ENCODE results near the gene COX19.

DNA sequence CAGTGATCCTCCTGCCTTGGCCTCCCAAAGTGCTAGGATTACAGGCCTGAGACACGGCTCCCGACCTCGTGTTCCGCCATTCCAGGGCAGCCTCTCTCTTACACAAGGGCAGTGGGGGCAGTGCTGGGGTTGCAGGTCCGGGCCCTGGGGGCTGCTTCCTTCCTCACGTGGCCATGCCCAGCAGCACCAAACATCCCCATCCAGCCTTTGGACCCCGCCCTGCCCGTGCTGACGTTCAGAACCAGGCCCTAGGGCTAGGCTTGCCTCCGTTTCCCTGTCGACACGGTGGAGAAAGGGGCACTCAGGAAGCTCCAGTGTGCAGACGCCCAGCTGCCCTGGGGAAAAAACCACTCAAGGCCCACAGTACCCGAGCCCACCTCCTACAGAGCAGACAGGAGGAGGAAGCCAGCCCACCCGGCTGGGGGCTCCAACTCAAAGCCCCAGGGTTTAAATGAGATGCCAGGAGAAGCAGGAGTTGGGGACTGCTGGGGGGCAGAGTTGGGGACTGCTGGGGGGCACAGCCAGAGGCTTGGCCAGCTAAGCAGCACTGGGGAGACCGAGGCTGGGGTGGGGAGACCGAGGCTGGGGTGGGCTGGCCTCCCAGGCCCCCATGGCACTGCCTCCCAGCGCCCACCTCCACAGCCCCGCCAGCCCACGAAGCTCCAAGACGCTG lies 56.8 kb downstream of the COX19 start:
- TF ChIP-seq, protein P1, sequence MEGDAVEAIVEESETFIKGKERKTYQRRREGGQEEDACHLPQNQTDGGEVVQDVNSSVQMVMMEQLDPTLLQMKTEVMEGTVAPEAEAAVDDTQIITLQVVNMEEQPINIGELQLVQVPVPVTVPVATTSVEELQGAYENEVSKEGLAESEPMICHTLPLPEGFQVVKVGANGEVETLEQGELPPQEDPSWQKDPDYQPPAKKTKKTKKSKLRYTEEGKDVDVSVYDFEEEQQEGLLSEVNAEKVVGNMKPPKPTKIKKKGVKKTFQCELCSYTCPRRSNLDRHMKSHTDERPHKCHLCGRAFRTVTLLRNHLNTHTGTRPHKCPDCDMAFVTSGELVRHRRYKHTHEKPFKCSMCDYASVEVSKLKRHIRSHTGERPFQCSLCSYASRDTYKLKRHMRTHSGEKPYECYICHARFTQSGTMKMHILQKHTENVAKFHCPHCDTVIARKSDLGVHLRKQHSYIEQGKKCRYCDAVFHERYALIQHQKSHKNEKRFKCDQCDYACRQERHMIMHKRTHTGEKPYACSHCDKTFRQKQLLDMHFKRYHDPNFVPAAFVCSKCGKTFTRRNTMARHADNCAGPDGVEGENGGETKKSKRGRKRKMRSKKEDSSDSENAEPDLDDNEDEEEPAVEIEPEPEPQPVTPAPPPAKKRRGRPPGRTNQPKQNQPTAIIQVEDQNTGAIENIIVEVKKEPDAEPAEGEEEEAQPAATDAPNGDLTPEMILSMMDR (conservative IDR thresholded peaks at IDR 0.05; ENCODE audit: low read depth, low read length) = no peak
- TF ChIP-seq EZH2 (IDR thresholded peaks at IDR 0.05; ENCODE audit: low read length, unreplicated experiment) (no peak), EZH2phosphoT487 (IDR thresholded peaks at IDR 0.05; ENCODE audit: borderline replicate concordance, low read length) (no peak)

Data from PC-3 (cell line).